ENCODE data around the gene DOK5. TPM values are rescaled to one million over a fixed set of nuclear protein-coding genes. Genes with fewer than 3 reads are reported as not detected.
"Not testable (repeated sequence)": the region's sequence is repeated elsewhere in the genome, so short reads cannot be mapped to it uniquely, and the experiment has no call there.

Gene DOK5
- total RNA-seq, 2 experiments from 2014 or later = not detected

DNA sequence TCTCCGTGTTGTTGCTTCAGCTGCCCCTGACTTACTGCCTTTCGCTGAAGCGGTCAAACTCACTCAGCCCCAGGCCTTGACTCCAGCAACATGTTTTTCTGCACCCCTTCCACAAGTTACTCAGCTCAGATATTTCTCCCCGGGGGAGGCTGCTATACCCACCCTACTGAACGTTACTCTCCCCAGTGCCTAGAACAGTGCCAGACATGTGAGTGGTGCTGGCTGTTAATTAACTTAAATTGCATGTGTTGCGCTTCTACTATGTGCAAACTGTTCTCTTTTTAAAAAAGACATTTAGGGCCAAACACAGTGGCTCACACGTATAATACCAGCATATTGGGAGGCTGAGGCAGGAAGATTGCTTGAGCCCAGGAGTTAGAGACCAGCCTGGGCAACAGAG is 41.2 kb upstream of the DOK5 start:
- no peaks in the 10 kb centered on the region for H4K20me1 ChIP-seq (ENCODE audit: insufficient read depth, low read length)
- no peak overlapping the region for H2AFZ ChIP-seq (ENCODE audit: low read length)
- no peak overlapping the region for H3K4me2 ChIP-seq (ENCODE audit: low read length)
- no peaks in the 10 kb centered on the region for H3K36me3 ChIP-seq (ENCODE audit: insufficient read depth, low read length)
- no peaks in the 10 kb centered on the region for H3K4me1 ChIP-seq (ENCODE audit: insufficient read depth, low read length, poor library complexity, severe bottlenecking)
- no peak overlapping the region for H3K4me3 ChIP-seq (ENCODE audit: low read depth, low read length, poor library complexity, severe bottlenecking)
- DNase-seq (ENCODE audit: low spot score) = no peak
- H3K27ac ChIP-seq (ENCODE audit: low read depth, low read length, poor library complexity, severe bottlenecking) = no peak overlapping the region
- ChIA-PET POLR2A (no interaction called here), CTCF (ENCODE audit: unreplicated experiment) (no interaction called here)
- H3K9me2 ChIP-seq (ENCODE audit: insufficient read depth, low read length) = no peaks in the 10 kb centered on the region
- no peaks in the 10 kb centered on the region for H3K79me2 ChIP-seq (ENCODE audit: insufficient read depth, low read depth, low read length)
- BruUV-seq (replicated peaks) = no TSS peak
- intact Hi-C loops (cut with micrococcal nuclease; ENCODE audit: unreplicated experiment) = no loop called here
- TF ChIP-seq, protein P1, sequence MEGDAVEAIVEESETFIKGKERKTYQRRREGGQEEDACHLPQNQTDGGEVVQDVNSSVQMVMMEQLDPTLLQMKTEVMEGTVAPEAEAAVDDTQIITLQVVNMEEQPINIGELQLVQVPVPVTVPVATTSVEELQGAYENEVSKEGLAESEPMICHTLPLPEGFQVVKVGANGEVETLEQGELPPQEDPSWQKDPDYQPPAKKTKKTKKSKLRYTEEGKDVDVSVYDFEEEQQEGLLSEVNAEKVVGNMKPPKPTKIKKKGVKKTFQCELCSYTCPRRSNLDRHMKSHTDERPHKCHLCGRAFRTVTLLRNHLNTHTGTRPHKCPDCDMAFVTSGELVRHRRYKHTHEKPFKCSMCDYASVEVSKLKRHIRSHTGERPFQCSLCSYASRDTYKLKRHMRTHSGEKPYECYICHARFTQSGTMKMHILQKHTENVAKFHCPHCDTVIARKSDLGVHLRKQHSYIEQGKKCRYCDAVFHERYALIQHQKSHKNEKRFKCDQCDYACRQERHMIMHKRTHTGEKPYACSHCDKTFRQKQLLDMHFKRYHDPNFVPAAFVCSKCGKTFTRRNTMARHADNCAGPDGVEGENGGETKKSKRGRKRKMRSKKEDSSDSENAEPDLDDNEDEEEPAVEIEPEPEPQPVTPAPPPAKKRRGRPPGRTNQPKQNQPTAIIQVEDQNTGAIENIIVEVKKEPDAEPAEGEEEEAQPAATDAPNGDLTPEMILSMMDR (conservative IDR thresholded peaks at IDR 0.05; ENCODE audit: low read length) = no peak
- TF ChIP-seq EZH2phosphoT487 (IDR thresholded peaks at IDR 0.05; ENCODE audit: borderline replicate concordance, low read depth, low read length) = no peak
- no peaks in the 10 kb centered on the region for H3K9me3 ChIP-seq (ENCODE audit: low read length)

DNA sequence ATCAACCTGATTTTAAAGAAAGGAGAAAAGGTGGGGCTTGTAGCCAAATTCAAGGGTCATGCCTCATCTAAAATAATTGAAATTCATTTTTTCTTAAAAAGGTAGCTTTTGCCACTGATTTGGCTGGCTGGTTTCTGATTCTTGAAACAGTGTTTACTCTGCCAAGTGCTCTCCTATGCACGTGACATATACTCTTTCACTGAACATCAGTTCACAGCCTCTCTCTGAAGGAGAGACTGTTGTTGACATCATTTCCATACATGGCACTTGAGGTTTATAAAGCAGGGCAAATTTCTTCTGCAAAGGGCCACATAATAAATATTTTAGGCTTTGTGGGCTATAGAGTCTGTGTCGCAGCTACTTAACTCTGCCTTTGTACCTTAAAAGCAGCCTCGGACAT is 40.4 kb upstream of the DOK5 start:
- BruUV-seq (replicated peaks) = no TSS peak
- Histone ChIP-seq H3K27ac (ENCODE audit: low read depth, low read length, poor library complexity, severe bottlenecking) (no peak overlapping the region), H3K79me2 (ENCODE audit: insufficient read depth, low read depth, low read length) (no peaks in the 10 kb centered on the region), H3K9me2 (ENCODE audit: insufficient read depth, low read length) (no peaks in the 10 kb centered on the region), H2AFZ (ENCODE audit: low read length) (no peak overlapping the region), H4K20me1 (ENCODE audit: insufficient read depth, low read length) (no peaks in the 10 kb centered on the region), H3K4me2 (ENCODE audit: low read length) (no peak overlapping the region), H3K9me3 (ENCODE audit: low read length) (no peaks in the 10 kb centered on the region), H3K4me3 (ENCODE audit: low read depth, low read length, poor library complexity, severe bottlenecking) (no peak overlapping the region), H3K36me3 (ENCODE audit: insufficient read depth, low read length) (no peaks in the 10 kb centered on the region), H3K4me1 (ENCODE audit: insufficient read depth, low read length, poor library complexity, severe bottlenecking) (no peaks in the 10 kb centered on the region)
- intact Hi-C loops (cut with micrococcal nuclease; ENCODE audit: unreplicated experiment) = no loop called here
- CTCF ChIA-PET (ENCODE audit: unreplicated experiment) = no interaction called here
- POLR2A ChIA-PET = no interaction called here
- no peak for TF ChIP-seq EZH2phosphoT487 (IDR thresholded peaks at IDR 0.05; ENCODE audit: borderline replicate concordance, low read depth, low read length)
- TF ChIP-seq, protein P1 (conservative IDR thresholded peaks at IDR 0.05; ENCODE audit: low read length) = no peak
- DNase-seq (ENCODE audit: low spot score) = no peak

DNA sequence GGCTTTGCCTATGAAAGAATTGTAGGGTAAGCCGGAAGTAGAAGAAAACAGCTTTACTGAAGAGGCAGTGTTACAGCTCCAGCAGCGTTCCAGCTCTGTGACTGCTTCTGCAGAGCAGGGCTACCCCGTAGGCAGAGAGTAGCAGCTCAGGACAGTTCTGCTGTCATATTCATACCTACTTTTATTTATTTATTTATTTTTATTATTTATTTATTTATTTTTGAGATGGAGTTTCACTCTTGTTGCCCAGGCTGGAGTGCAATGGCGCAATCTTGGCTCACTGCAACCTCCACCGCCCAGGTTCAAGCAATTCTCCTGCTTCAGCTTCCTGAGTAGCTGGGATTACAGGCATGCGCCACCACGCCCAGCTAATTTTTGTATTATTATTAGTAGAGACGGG is 39.0 kb upstream of the DOK5 start:
- H3K9me3 ChIP-seq (ENCODE audit: low read length); POLR2A ChIA-PET; intact Hi-C loops (cut with micrococcal nuclease; ENCODE audit: unreplicated experiment); H3K4me1 ChIP-seq (ENCODE audit: insufficient read depth, low read length, poor library complexity, severe bottlenecking); H3K27ac ChIP-seq (ENCODE audit: low read depth, low read length, poor library complexity, severe bottlenecking); H3K9me2 ChIP-seq (ENCODE audit: insufficient read depth, low read length); H3K79me2 ChIP-seq (ENCODE audit: insufficient read depth, low read depth, low read length); H3K4me2 ChIP-seq (ENCODE audit: low read length); CTCF ChIA-PET (ENCODE audit: unreplicated experiment); H4K20me1 ChIP-seq (ENCODE audit: insufficient read depth, low read length); DNase-seq (ENCODE audit: low spot score); H2AFZ ChIP-seq (ENCODE audit: low read length); H3K4me3 ChIP-seq (ENCODE audit: low read depth, low read length, poor library complexity, severe bottlenecking); H3K36me3 ChIP-seq (ENCODE audit: insufficient read depth, low read length); BruUV-seq (replicated peaks): not testable (repeated sequence)

All from OCI-LY7 (cell line).